Endothelial cell of umbilical vein (primary cell): ENCODE measurements around the gene TENT4B.

ENCODE experiments used
- CTCF ChIP-seq, 2 donors: IDR thresholded peaks; 1 replicate in 1 of 2; 2 replicates in 1 of 2; pipeline ENCODE4 v1.5.1; 2011; ENCODE audit warnings: low read length in 2 of 2, mild to moderate bottlenecking in 2 of 2, moderate library complexity in 2 of 2, control low read depth in 1 of 2, inconsistent platforms in 1 of 2, low read depth in 1 of 2; ENCODE audit not compliant: insufficient read depth in 1 of 2; ENCODE audit errors: extremely low read depth in 1 of 2
- EZH2 ChIP-seq: IDR thresholded peaks from 2 replicates; pipeline ENCODE4 v1.6.1; 2012; ENCODE audit warnings: borderline replicate concordance, low read depth, mild to moderate bottlenecking, moderate library complexity, low read length, inconsistent platforms; ENCODE audit not compliant: severe bottlenecking
- FOS ChIP-seq: IDR thresholded peaks from 2 replicates; pipeline ENCODE4 v1.6.1; 2011; ENCODE audit warnings: mild to moderate bottlenecking, low read length, moderate library complexity, borderline replicate concordance; ENCODE audit not compliant: insufficient read depth
- MAX ChIP-seq: IDR thresholded peaks from 2 replicates; pipeline ENCODE4 v1.6.1; 2011; ENCODE audit not compliant: insufficient read depth, insufficient read length
- MYC ChIP-seq: IDR thresholded peaks from one replicate; pipeline ENCODE4 v1.6.1; 2011; ENCODE audit warnings: mild to moderate bottlenecking, low read depth, low read length
- POLR2A ChIP-seq: IDR thresholded peaks from 2 replicates; pipeline ENCODE4 v1.6.1; 2012; ENCODE audit warnings: low read depth, mild to moderate bottlenecking, control low read depth, low read length
- POLR2AphosphoS5 ChIP-seq: IDR thresholded peaks from 2 replicates; pipeline ENCODE4 v1.6.1; 2012; ENCODE audit warnings: low read depth, mild to moderate bottlenecking, control low read depth, low read length, moderate library complexity; ENCODE audit not compliant: insufficient read depth

- no peak for TF ChIP-seq CTCF (IDR thresholded peaks at IDR 0.05; ENCODE audit: extremely low read depth in 1 of 2, insufficient read depth in 1 of 2, low read depth in 1 of 2, low read length in 2 of 2)
- TF ChIP-seq EZH2, result no peak
- TF ChIP-seq POLR2A, result no peak
- TF ChIP-seq POLR2AphosphoS5, result no peak
- TF ChIP-seq MAX, result no peak
- TF ChIP-seq MYC, result no peak
- TF ChIP-seq FOS, result no peak
Measured at GRCh38 chr16:50269061-50269705, 116.1 kb downstream of the TENT4B start.
